HG02885 (cell line): Measurements from ENCODE around the gene TGFBI.
"Not testable (repeated sequence)": the region's sequence is repeated elsewhere in the genome, so short reads cannot be mapped to it uniquely, and the experiment has no call there.

ENCODE experiments used
- ATAC-seq: cut with Tn5 transposase; IDR thresholded peaks from one replicate; pipeline ENCODE4 v1.9.1; 2021; ENCODE audit warnings: mild to moderate bottlenecking; ENCODE audit not compliant: unreplicated experiment, poor library complexity

TGFBI gene

DNA sequence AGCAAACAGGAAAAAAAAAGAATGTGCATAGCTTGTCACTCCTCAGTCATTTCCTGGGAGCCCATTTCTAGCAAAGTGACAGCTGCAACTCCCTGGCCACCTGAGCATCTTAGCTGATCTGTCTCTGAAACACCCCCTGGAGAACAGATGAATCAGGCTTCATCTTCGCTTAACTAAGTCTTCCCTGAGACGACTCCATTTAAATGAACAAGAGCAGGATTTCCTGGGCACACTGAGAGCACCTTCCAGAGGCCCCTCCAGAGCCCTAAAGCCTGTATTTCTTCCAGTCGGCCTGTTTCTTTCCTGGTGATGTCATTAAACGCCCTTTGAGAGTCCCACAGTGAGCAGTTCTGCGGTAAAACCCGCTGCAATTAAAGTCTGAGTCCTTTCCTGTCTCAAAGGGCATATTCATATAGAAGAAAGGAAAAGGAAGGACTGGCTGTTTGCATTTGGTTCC, 13.9 kb downstream of the TGFBI start:
- no peak for ATAC-seq

DNA sequence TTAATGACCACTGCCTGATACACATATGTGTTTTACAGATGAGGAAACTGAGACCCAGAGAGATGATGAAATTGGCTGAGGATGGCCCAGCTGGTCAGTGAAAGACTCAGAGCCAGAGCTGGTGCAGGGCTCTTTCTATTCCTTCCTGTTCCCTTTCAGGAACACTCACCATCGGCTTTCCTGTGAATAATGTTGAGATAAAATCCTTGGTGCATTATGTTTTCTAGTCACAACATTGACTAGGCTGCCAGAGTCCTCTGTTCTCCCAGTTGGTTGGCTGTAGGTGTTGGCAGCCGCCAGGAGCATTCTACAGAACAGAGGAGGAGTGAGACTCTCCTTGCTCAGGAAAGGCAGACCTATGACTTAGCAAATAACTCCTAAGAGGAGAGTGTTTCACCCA, 14.8 kb downstream of the TGFBI start:
- no peak for ATAC-seq

DNA sequence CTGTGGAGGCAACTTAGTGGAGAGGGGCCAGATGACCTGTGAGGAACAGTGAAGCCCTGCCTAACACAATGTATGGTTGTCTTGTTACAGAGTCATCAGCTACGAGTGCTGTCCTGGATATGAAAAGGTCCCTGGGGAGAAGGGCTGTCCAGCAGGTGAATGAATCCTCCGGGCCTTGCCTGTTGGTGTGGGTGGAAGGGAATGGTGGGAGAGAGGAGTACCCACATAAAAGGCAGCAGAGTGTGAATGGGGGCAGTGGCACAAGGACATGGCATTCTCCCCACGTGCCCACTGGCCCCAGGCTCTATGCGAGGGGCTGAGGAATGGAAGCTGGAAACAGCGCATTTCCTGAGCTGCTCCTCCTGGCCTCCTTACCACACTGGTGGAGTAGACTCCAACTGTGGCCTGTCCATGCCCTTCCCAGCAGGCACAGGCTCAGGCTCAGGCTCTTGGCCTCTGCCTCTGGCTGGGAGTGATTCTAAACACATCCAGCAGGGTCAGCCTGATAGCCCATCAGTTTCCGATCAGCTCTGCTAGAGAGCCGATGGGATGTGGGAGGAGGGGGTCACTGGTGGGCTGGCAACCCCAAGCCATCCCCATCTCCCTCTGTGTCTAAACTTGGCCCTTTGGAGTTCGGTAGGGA, 15.3 kb downstream of the TGFBI start:
- ATAC-seq, result no peak

DNA sequence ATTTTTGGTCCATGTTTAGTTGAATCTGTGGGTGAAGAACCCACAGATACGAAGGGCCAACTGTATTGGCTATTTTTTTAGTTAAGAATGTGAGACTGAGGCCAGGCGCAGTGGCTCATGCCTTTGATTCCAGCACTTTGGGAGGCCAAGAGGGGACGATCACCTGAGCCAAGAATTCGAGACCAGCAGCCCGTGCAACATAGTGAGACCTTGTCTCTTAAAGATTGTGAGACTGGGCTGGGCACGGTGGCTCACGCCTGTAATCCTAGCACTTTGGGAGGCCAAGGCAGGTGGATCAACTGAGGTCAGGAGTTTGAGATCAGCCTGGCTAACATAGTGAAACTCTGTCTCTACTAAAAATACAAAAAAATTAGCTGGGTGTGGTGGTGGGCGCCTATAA, 16.2 kb downstream of the TGFBI start:
- not testable (repeated sequence) for ATAC-seq

DNA sequence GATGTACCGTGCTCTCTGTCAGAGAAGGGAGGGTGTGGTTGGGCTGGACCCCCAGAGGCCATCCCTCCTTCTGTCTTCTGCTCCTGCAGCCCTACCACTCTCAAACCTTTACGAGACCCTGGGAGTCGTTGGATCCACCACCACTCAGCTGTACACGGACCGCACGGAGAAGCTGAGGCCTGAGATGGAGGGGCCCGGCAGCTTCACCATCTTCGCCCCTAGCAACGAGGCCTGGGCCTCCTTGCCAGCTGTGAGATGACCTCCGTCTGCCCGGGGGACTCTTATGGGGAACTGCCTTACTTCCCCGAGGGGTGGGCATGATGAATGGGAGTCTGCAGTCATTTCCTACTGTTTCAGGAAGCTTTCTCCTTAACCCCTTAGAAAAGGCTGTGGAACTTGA, 17.5 kb downstream of the TGFBI start:
- no peak for ATAC-seq

DNA sequence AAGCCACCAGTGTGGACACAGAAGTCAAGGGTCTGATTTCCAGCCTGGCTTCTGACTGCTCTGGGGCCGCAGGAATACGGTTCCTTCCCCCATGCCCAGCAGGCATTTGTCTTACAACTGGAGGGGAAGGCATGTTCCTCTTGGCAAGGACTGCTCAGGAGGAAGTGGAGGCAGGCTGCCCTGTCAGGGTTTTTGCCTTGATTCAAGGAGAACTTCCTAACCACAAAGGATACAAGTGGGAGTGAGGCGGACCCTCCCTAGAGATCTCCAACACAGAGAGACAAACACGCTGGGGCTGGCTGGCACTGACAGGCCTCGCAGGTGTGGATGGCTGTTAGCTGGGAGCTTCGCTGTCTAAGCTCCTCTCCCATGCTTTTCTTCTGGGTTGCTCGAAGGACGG, 19.1 kb downstream of the TGFBI start:
- ATAC-seq, result no peak

DNA sequence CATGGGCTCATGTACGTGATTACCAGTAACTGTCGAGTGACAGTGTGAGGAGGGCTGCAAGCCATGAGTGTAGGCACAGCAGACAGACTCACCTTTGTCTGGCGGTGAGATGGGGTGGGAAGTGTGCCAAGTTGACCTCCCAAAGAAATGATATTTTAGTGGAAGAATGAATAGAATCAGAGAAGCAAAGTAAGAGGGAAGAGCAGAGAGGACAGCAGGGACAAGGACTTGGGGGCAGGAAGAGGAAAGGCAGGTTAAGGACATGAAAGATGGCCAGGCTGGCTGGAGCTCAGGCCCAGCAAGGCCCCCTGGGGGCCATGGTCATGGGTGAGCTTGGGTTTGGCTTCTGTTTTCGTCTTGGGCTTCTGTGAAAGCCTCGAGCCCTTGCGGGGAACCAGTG, 20.2 kb downstream of the TGFBI start:
- ATAC-seq, result no peak

DNA sequence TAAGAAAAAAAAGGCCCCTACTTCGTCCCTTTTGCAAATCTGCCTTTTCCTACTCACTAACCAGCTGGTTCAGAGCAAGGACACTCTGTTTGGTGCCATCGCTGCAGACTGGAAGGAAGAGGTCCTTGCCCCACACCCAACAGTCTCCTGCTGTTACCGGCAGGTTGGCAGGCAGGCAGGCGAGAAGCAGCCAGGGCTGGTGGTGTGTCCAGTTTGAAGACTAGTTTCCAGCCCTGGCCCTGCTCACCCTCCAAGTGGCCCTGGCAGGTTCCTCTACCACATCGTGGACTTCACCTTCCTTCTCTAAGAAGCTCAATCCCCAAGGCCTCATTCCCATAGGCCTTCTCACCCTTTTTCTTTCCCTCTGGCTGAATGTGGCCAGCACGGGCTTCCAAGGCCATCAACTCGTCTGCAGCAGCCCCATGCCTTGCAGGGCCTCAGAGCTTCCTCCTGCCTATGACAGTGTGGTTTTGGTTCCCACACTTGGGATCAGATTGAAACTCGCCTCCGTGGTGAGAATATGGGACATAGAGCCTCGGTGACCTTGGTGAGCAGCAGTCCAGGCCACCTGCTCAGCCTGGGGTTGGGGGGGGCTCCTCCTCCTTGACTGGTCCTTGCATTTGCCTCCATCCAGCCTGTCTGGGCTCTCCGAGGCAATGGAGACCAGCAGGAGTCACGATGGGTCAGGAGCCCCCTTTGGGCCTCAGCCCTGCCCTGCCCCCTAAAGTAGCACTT, 22.9 kb downstream of the TGFBI start:
- no peak for ATAC-seq

DNA sequence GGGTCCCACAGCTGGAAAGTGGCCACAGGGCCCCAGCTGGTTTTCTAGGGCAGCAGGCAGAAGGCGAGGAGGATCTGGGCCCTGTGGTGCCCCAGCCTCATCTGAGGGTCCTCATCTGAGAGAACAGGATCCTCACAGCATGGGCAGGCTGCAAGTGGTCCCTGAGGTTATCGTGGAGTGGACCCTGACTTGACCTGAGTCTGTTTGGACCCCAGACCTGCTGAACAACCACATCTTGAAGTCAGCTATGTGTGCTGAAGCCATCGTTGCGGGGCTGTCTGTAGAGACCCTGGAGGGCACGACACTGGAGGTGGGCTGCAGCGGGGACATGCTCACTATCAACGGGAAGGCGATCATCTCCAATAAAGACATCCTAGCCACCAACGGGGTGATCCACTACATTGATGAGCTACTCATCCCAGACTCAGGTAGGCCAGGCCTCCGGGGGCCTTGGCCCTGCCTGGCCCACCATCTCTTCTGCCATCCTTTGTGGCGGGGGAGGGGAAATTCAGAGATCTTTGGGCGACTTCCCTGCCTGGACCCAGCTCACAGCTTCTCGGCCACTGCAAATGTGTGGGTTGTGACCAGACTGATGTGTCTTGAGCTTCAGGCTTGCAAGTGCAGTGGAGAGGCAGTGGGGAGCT, 24.0 kb downstream of the TGFBI start:
- no peak for ATAC-seq

DNA sequence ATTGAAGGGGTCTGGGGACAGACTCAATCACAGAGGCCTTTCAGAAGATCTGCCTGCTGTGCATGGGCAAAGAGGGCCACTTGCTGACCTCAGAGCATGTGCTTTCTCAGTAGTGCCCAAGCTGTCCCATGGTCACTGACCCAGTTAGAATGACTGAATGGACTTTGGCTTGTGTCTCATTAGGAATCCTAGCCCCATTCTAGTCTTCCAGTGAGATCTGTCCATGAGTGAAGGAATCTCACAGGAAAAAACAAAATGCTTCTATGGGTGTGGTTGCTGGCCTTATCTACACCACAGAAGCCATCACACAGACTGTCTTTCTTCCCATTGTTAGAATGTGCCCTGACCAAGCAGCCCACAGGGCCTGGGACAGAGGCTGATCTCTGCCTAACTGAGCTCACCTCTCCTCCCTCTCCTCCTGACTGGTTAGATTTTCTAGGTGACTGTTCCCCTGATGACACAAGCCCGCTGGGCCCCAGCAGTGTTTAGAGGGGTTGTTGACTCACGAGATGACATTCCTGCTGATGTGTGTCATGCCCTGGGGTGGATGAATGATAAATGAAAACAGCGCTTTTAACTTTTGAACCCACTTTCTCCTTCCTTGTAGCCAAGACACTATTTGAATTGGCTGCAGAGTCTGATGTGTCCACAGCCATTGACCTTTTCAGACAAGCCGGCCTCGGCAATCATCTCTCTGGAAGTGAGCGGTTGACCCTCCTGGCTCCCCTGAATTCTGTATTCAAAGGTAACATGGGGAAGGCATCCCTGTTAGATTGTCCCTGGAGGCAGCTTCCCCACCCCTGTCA, 24.8 kb downstream of the TGFBI start:
- no peak for ATAC-seq

DNA sequence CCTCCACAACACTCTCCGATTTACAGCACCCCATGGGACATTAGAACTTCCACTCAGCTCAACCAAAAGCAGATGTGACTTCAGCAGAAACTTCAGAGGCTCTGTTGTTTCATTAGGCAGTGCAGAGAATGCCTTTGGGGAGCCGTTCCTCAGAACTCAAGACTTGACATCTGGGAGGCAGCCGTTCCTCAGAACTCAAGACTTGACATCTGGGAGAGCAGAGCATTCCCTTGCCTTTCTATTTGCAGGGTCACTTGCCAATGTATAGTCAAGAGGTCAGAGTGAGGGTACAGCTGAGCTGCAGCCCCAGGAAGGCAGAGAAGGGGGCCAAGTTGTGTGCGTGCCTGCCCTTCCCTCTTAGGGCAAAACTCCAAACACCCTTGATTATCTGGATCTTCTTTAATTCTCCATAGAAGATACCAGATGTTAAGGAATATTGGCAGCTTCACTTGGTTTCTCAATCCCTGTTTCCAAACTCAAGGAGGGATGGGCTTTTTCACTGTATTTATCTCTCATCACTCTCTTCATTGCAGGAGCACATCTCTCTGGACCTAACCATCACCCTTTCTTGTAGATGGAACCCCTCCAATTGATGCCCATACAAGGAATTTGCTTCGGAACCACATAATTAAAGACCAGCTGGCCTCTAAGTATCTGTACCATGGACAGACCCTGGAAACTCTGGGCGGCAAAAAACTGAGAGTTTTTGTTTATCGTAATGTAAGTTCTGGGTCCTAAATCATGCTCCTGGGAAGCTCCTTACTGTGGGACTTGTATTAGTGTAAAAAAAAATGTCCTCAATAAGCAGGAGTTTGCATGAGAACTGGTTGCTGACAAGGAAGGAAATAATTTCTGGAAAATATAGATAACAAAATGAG, 25.6 kb downstream of the TGFBI start:
- no peak for ATAC-seq

DNA sequence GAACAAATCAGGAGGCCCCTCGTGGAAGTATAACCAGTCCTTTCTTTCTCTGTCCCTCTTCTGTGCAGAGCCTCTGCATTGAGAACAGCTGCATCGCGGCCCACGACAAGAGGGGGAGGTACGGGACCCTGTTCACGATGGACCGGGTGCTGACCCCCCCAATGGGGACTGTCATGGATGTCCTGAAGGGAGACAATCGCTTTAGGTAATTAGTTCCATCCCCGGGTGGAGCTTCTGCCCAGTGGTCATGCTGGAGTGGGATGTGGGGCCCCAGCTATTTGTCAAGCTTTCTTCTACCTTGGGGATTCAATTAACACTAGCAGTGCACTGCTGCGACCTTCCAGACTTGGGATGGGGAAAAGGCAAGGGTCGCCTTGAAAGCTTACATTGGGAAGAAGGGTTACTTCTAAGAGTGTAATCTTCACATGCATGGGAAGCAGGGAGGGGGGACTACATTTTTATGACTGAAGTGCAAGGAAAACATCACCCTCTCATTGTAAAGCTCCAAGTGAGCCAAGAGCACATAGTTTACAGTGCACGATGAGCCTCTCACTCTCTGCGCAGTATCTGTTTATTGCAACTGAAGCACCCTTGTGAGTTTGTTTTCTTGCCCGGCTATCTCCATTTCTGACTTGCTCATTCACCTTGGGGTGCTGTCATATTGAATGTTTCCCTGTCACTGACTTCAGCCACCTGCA, 27.0 kb downstream of the TGFBI start:
- no peak for ATAC-seq

DNA sequence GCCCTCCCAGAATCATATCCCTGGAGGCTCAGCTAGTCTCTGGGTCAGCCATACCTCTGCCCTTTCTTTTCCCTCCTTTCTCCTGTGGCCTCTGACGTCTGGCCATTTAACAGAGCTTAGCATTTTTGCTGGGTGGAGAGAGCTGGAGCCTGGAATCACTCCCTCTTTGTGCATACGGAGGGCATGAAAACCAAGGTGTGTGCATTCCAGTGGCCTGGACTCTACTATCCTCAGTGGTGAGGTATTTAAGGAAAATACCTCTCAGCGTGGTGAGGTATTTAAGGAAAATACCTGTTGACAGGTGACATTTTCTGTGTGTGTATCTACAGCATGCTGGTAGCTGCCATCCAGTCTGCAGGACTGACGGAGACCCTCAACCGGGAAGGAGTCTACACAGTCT, 27.5 kb downstream of the TGFBI start:
- ATAC-seq, result no peak

DNA sequence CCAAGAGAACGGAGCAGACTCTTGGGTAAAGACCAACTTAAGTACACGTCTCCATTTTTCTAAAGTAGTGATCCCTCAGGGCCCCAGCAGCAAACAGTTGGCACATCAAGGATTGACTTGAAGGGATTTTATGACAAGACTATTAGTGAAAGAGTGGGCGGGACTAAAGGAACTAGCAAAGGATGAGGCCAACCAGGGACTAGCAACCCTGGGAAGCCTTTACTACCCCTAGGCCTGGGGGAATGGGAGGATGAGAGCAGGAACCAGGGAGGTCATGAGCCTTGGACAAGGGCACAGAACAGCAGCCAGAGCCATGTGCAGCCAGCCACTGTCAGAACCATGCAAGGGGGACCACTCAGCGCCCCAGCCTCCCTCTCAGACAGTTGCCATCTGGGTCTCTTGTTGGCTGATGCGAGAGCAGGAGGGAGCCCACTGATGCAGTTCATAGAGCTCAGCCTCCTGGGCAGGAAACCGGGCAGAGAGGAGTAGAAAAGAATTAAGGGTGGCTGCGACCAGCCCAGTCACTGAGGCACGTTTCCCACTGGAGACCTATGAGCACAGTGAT, 28.1 kb downstream of the TGFBI start:
- ATAC-seq, result no peak

DNA sequence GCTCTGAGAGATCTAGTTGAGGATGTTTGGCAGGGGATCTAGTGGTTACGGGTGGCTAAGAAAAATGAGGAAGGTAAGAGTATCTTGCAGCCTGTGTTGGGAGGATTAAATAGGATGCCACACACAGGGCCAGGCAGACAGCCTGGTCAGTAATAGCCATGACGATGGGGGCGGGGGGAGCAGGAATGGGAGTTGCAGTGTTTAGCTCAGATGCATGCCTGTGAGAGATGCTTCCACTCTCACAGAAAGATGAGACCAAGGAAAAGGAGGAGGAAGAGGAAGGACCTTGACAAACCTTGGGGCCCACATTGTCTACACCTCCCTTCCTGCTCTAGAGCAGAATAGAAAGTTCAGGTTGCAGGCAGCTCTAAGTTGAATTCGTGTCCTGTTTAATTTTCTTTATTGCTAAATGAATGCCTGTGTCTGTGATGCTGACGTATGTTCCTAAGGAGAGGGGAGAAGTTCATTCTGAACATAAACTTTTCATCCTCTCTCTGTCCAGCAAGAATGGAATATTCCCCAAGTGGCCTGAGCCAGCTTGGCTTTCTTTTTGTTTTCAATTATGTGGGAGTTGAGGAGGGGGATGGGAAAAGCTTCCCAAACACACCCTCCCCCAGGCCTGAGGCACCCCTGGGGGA, 28.7 kb downstream of the TGFBI start:
- ATAC-seq, result no peak

DNA sequence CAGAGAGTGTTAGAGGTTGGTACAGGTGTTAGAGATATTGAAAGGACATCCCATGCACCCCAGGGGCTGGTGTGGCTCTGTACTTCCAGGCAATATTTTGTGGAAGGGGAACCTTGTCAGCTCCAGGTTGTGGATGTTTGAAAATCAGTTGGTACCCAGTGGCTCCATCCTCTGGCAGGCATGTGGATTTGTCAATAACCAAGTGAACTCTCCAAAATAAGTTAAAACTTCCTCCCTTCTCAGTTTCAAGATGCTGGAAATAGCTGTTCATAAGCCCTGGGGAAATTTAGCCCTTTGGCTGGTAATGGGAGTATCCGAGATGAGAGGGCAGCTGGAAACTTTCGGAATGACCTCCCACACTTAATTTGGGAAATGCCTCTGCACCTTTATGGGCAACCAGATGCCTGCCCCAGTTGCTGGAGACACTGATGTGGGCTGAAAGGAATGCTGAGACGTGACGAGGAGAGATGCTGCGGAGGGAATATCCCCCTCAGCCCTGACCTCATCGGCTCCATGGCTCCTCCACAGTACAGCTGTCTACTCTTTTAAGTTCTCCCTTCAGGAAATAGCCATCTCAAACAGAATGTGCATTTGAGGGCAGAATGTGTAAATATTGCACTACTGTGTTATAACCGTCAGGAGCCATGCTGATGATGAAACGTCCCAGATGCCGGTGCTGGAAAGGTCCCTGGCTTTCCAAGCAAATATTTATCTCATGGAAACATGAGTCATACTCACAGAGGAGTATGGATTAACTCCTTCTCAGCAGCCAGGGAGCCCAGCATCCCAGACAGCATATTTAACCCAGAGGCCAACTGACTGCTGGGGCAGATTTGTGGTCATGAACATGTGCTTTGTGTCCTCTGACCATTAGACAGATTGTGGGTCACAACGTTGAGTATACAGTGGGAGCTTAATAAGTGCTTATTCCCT, 29.5 kb downstream of the TGFBI start:
- ATAC-seq, result no peak

DNA sequence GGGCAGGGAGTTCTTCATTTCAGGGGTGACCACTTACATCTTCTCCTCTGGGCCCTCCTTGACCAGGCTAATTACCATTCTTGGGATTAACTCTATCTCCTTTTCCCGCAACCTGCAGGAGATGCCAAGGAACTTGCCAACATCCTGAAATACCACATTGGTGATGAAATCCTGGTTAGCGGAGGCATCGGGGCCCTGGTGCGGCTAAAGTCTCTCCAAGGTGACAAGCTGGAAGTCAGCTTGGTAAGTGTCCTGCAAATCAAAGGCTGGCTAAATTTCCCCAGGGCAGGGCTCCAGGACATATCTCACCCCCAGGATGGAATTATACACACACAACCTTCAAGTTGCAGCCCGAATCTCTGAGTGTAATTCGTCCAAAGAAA, 30.2 kb downstream of the TGFBI start:
- no peak for ATAC-seq

DNA sequence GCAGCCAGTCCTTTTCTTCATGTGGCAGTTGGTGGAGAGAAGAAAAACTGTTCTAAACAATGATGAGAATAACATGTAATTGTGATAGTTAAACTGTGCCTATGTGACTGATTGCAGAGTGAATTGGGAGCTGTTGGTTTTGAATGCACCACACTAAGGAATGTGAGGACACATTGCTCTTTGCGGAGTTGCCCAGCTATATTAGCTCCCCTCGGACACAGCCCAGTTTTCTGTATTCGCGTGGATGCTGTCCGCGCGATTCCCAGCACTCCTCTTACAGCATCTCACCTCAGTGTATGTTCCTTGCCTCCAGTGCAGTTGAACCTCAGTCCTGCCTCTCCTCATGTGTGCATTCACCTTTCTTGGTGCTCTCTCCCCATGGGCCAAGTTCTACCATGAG, 32.2 kb downstream of the TGFBI start:
- no peak for ATAC-seq
